Dermis blood vessel endothelial cell (primary cell): Measurements from ENCODE around the gene AAMP. TPM values are rescaled to one million over a fixed set of nuclear protein-coding genes. Genes with fewer than 3 reads are reported as not detected.
"Not testable (repeated sequence)": the region's sequence is repeated elsewhere in the genome, so short reads cannot be mapped to it uniquely, and the experiment has no call there.

Experiments used
- DNase-seq: peaks from one replicate; pipeline ENCODE4 v3.0.0; 2010
- total RNA-seq: library from RNA; depleted of rRNA; stranded (reverse); fragments of >200 nt; gene quantifications from 2 replicates; pipeline ENCODE4 v1.2.3, GENCODE V29; 2014

Gene AAMP
- total RNA-seq, 1 donor from 2014 or later: 162 TPM

GRCh38 chr2:218274586-218274985 lies 4.6 kb upstream of the AAMP start:
- no peak for DNase-seq

GRCh38 chr2:218273908-218274249 lies 3.9 kb upstream of the AAMP start:
- no peak for DNase-seq

GRCh38 chr2:218273214-218273907 lies 3.4 kb upstream of the AAMP start:
- not testable (repeated sequence) for DNase-seq

GRCh38 chr2:218272531-218273212 lies 2.7 kb upstream of the AAMP start:
- peak; percentile 93 for DNase-seq

GRCh38 chr2:218271865-218272530 lies 2.1 kb upstream of the AAMP start:
- DNase-seq: no peak

GRCh38 chr2:218271487-218271797 lies 1.5 kb upstream of the AAMP start:
- no peak for DNase-seq

GRCh38 chr2:218270721-218271486 lies 967 bp upstream of the AAMP start:
- DNase-seq: no peak

GRCh38 chr2:218267259-218267658 lies 2.7 kb downstream of the AAMP start:
- DNase-seq: no peak

- DNase-seq: no peak
Measured at GRCh38 chr2:218266316-218266979, 3.5 kb downstream of the AAMP start.

- no peak for DNase-seq
Measured at GRCh38 chr2:218265626-218266025, 4.3 kb downstream of the AAMP start.

GRCh38 chr2:218264773-218265561 lies 5.0 kb downstream of the AAMP start:
- no peak for DNase-seq

- no peak for DNase-seq
Measured at GRCh38 chr2:218263817-218264641, 5.9 kb downstream of the AAMP start.

GRCh38 chr2:218262631-218263586 lies 7.0 kb downstream of the AAMP start:
- no peak for DNase-seq

- no peak for DNase-seq
Measured at GRCh38 chr2:218262237-218262600, 7.7 kb downstream of the AAMP start.

GRCh38 chr2:218261423-218262236 lies 8.3 kb downstream of the AAMP start:
- DNase-seq: no peak

GRCh38 chr2:218260742-218261422 lies 9.1 kb downstream of the AAMP start, which contains the start of gene GPBAR1:
GPBAR1 (plus strand) TSS chr2:218261015; CDS start chr2:218262725, 1,710 bp downstream.
- DNase-seq: no peak

GRCh38 chr2:218260166-218260565 lies 9.8 kb downstream of the AAMP start:
- DNase-seq: no peak
